ENCODE results near the gene DISC1.
"Not testable (repeated sequence)": the region's sequence is repeated elsewhere in the genome, so short reads cannot be mapped to it uniquely, and the experiment has no call there.

The DISC1 gene

DNA sequence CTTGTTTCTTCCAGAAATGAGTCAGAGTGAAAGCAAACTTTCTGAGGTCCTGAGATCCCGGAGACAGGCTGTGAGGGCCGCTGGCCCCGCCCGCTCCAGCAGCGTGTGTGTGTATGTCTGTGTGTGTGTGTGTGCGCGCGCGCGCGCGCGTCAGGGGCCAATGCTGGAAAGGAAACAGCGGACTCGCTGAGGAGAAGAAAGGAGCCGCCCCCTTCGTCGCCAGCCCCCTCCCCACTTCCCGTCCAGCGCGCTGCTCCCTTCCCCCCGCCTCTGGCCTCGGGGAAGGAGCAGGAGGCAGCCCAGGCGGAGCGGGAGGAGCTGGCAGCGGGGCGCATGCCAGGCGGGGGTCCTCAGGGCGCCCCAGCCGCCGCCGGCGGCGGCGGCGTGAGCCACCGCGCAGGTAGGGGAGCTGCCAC lies at the start of gene DISC1:
Gene DISC1, plus strand, starts transcription at position 256 of the 416 bp plus-strand sequence. Its CDS starts 78 bp downstream, at position 334.
- DNase-seq: peak; percentile 38

DNA sequence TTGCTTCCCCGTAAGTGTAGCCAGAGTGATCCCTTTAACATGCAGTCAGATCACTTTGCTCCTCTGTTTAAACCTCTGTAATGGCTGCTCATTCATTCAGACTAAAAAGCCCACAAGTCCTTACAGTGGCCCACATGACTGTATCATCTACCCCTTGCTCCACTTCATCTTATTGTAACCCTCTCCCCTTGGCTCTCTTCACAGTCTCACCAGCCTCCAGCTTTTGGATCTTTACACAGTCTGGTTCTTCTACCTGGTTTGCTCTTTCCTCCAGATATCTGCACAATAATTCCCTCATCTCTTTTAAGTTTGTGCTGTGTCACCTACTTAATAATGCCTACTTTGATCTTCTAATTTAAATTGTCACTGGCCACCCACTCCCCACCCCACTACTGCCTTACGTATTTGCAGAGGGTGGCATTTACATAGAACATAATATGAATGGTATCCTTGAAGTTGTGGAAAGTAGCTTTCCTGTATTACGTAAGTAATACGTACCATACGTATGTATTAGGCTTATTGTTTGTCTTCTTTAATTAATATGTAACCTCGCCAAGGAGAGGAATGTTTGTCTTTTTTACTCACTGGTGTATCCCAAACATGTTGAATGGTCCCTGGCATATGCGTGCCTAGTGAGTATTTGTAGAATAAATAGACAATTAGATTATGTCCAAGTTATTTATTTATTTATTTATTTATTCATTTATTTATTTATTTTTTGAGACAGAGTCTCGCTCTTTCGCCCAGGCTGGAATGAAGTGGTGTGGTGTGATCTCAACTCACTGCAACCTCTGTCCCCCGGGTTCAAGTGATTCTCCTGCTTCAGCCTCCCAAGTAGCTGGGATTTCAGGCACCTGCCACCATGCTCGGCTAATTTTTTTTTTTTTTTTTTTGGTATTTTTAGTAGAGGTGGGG lies 49.5 kb upstream of the DISC1 start:
- DNase-seq: no peak

DNA sequence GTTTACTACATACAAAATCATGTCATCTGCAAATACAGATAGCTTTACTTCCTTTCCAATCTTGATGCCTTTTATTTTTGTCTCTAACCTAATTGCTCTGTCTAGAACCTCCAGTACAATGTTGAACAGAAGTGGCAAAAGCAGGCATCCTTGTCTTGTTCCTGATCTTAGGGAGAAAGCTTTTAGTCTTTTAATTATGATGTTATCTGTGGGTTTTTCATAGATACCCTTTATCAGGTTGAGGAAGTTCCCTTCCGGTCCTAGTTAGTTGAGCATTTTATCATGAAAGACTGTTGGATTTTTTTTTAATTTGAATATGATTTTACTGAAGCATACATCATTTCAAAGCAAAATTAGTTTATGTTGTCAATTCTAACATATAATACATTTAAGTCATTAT lies 45.7 kb upstream of the DISC1 start:
- no peak for DNase-seq

DNA sequence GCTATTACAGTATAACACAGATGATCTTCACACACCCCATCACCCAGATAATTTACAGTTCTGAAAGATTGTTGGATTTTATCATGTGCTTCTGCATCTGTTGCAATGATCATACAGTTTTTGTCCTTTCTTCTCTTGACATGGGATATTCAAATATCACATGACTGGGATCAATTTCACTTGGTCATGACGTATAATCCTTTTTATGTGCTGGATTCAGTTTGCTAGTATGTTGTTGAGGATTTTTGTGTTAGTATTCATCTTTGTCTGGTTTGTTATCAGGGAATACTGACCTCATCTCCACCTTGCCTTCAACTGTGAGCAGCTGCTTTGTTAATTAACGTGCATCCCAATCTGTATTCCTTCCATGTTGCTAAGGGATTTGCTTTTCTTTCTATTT lies 44.7 kb upstream of the DISC1 start:
- no peak for DNase-seq

DNA sequence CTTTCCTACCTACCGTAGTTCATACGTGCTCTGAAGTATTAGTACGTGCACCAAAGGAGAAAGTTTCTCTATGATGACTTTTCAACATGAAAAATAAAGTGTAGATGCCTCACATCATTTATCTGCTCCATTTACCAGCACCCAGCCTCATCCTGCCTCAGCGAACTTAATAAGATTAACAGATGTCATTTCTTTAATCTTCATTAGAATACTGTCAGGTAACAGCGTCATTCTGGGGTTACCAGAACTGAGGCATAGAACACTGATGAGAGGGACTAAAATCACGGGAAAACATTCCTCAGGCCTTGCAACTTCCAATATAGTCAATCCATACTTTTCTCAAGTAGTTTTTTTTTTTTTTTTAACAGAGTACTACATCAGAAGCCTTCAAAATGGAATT lies 43.2 kb upstream of the DISC1 start:
- DNase-seq: no peak

DNA sequence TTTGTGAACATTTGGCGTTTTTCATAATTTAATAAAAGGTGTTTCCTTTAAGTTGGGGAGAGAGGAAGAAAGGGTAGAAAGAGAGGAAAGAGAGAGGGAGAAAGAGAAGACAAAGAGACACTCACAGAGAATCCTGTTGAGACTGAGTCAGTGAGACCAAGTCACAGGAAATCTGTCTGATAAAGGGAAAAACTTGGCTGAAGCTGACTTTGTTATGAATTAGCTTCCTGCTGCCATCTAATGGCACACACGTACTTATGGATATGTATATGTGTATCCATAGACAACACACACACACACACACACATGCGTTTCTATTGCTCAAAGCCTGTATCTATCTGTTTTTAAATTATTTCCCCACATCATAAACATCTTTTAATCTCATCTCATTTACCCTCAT lies 42.5 kb upstream of the DISC1 start:
- DNase-seq: peak; percentile 27

DNA sequence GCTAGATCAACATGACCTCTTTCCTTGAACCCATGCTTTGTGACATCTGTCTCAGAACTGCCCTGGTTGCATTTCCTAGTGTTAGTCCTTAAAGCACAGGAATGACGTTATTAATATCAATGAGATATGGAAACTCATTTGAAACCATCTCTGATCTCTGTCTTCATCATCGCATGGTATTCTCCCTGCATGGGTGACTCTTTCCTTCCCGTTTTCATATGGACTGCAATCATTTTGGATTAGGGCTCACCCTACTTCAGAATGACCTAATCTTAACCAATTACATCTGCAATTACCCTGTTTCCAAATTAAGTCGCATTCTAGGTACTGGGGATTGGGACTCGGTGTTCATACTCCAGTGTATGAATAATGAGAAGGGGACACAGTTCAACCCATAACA lies 41.7 kb upstream of the DISC1 start:
- DNase-seq: no peak

DNA sequence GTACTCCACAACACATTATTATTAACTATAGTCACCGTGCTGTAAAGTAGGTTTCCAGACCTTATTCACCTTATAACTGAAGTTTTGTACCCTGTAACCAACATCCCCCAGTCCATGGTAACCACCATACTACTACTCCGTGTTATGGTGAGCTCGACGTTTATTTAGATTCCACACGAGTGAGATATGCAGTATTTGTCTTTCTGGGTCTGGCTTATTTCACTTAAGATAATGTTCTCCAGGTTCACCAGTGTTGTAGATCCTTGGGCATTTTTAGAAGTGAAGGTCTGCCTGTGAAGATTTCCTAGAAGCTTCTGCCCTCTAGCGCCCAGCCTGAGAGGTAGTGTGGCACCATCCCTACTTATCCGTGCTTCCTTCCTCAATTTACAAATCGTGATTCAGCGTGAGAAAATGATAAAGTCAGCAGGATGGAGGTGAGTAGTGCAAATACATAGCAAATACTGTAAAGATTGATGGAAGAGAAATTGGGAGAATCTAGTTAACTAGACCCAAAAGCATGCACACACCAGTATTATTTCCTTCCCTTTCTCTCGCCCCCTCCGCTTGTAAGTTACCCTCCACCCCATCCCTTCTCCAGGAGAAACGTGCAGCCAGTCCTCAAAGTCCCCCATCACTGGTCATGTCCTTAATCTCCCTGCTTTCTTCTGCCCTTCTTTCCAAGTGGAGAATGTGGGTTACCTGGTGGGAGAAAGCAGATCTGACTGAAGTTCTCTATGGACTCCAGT lies 36.0 kb upstream of the DISC1 start:
- no peak for DNase-seq

DNA sequence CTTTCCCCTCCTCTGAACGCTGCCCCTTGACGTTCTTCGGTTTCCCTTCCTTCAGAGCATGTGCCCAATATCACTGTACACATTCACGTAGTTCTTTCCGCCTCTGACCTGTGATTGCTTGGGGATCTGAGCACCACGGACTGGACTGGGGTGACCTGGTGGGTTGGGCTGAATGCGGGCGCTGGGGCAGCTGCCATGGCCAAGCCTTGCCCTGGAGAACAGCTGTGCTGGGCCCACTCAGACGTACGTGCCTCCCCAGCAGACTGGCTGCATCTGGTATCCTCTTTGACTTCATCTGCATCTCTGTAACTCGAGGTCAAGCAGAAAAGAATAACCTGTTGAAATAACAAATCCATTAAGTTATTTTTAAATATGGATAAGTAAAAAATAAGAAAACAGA lies 35.1 kb upstream of the DISC1 start:
- DNase-seq: no peak

DNA sequence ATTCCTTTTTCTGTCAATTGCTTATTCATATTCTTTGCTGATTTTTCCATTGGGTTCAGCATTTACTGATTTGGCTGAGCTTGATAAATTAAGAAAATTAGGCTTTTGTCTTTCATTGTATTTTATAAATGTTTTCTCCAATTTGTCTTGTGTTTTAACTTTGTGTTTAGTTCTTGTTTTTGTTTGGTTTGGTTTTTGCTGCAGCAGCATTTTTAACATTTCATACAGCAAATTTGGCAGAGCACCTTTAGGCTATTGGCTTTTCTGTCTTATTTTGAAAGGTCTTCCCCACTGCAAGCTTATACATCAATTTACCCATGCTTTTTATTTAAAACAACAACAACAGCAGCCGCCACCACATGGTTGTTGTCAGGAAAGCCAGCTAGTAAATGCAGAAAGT lies 33.8 kb upstream of the DISC1 start:
- DNase-seq: no peak

DNA sequence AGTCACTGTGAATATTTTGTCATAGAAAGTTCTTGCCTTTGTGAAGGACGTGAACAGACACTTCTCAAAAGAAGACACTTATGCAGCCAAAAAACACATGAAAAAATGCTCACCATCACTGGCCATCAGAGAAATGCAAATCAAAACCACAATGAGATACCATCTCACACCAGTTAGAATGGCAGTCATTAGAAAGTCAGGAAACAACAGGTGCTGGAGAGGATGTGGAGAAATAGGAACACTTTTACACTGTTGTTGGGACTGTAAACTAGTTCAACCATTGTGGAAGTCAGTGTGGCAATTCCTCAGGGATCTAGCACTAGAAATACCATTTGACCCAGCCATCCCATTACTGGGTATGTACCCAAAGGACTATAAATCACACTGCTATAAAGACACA lies 33.3 kb upstream of the DISC1 start:
- not testable (repeated sequence) for DNase-seq

DNA sequence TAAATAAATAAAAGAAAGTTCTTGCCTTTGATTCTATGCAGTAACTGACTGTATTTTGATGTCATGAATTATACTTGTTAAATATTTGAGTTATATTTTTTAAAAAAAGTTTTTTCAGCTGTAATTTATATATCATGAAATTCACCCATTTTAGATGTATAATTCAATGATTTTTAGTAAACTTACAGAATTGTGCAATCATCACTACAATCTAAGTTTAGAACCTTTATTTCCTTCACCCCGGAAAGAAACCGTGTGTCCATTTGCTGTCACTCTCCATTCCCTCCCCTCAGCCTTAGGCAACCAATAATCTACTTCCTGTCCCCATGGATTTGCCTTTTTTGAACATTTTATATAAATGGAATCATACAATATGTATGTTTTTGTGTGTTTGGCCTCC lies 32.5 kb upstream of the DISC1 start:
- DNase-seq: no peak

DNA sequence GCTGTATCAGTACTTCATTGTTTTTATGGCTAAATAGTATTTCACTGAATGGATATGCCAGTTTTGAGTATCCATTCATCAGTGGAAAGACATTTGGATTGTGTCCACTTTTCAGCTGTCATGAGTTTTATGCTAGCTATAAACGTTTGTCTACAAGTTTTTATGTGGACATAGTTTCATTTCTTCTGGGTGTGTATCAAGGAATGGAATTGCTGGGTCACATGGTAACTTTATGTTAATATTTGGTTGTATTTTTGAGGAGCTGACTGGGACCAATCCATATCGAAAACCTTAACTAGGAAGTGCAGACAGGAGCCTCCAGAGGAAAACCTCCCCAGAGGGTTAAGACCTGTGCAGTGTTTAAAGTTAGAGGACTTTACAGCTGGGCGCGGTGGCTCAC lies 31.8 kb upstream of the DISC1 start:
- DNase-seq: no peak

DNA sequence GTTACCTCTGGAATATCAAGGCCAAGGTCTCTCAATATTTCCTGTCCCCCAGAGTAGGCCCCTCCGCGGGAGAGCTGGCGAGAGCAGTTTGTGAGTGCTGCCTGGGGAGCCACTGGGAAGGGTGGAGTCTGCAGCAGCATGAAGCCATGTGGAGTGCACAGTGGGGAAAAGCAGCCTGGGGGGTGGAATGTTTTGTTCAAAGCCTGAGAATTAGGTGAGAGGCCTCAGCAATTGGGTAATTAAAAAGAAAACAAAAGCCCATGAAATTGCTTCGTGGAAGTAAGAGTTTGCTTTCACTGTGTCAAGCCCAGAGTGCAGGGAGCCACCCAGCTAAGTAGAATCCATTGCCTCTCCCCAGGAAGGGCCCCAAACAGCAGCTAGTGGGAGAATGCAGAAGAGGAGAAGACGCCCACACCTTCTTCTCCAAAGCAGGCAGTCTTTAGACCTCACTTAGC lies 30.2 kb upstream of the DISC1 start:
- no peak for DNase-seq

DNA sequence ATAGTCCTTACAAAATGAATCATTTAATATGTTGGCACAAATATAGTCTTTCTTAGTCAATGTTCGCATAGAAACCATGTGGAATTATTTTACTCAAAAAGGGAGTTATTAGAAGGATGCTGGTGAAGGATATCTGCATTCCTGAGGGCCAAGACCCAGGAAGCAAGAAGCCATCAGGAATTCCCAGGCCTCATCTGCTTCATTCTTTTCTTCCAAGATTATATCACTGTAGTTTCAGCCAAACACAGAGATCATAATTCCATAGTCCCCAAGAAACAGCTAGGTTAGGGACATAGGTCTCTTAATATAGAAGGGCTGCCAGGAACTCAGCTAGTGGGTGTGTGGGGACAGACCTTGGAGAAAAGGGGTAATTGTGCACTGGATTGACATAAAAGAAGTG lies 28.6 kb upstream of the DISC1 start:
- DNase-seq: no peak

DNA sequence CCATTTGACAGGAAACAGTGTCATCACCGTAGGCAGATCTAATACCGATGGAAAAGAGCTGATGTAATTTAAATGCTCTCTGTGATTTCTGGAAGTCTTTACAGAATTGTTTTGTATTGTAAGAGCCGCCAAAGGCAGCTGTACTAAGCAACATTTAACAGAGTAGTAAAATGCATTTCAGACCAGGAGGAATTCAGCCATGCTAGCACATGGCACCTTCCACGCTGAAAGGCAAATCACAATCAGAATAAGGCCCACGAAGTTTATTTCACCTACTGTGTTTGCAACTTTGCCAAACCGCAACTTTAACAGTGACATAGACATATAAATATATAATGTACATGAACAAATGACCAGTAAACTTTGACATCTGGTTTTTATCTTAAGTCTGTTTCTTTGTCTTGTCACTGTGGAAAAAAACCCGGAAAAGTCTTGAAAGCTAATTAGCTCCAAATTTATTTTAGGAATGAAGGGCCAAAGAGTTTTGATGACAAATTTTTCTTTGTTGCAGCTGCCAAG lies 26.1 kb upstream of the DISC1 start:
- DNase-seq: no peak

DNA sequence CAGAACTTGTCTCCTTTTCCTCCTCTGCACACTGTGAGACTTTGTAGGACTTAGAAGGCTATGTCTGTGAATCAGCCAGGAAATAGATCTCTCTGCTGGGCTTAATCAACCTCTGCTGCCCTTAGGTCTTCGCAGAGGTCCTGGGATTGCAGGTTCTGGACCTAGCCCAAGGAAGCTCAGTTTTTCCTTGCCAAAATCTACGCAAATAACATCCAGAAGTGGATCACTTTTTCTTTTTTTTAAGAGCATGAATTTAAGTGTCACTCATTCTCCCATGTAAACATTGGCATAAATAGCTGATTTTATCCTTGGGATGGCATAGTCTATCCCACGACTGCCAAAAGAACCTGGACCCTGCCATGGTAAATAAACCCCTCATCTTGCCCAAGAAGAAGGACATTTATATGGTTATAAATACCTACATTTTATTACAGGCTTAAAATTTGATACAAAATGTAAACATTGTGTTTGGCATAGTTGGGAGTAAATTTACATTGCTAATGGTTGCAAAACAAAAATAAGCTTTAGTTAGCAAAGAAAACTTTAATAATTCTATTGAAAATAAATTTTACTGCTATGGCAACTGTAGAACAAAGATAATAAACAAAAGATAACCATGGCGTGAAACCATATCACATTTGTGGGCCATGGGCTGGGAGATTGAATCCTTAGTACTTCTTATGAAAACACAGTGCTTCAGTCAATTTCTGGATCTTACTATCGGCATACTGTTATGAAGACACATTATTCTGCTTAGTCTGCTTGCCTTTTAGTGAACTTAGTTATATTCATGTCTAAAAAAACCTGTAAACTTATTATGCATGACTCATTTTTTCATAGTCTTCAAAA lies 24.5 kb upstream of the DISC1 start:
- DNase-seq: no peak

DNA sequence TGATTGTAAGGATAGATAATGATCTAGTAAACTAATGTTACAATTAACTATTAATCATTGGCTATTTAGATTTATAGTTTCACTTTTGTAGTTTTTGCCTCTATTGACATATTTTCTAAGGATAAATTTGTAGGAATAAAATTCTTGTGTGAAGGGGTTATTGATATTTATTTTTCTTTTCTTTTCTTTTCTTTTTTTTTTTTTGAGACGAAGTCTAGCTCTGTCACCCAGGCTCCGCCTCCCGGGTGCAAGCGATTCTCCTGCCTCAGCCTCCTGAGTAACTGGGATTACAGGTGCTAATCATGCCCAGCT lies 24.0 kb upstream of the DISC1 start:
- no peak for DNase-seq

DNA sequence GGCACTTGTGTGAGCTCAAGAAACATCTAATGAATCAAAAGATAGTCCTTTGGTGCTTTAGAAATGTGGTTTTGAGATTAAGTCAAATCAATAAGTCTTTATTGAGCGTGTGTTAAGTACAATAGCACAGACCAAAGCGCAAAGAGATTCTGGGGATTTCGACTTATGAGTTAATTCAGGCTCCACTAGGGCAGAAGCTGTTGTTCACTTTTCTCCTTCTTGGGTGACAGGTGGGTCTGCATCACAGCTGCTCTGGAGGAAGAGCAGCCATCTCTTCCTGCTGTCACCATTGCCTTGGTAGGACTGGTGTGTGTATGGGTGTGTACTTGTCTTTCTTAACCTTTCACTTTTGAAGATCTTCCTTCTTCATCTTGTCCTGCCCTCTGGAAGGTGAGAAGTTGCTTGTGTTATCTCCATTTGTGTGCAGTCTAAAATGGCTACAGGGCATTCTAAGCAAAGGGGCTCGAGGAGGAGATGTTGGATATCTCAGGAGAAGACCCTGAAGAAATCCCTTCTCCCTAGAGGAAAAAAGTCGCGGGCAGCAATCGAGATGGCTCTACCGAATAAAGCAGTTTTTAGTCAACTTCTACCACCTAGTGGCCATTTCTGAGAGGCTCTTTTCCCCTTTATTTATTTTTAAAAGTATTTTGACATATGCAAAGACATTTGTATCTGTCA lies 22.9 kb upstream of the DISC1 start:
- peak; percentile 65 for DNase-seq

DNA sequence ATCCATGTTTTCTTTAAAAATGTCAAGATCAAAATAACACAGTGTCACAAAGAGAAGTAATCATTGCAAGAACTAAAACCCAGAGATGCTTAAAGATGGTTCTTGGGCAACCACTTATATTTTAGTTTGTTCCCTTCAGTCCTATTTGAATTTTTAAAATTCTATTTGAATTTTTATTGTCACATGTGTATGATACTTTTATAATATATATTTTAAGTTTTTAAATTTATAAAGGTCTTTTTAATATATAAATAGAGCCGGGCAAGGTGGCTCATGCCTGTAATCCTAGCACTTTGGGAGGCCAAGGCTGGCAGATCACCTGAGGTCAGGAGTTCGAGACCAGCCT lies 22.3 kb upstream of the DISC1 start:
- no peak for DNase-seq

DNA sequence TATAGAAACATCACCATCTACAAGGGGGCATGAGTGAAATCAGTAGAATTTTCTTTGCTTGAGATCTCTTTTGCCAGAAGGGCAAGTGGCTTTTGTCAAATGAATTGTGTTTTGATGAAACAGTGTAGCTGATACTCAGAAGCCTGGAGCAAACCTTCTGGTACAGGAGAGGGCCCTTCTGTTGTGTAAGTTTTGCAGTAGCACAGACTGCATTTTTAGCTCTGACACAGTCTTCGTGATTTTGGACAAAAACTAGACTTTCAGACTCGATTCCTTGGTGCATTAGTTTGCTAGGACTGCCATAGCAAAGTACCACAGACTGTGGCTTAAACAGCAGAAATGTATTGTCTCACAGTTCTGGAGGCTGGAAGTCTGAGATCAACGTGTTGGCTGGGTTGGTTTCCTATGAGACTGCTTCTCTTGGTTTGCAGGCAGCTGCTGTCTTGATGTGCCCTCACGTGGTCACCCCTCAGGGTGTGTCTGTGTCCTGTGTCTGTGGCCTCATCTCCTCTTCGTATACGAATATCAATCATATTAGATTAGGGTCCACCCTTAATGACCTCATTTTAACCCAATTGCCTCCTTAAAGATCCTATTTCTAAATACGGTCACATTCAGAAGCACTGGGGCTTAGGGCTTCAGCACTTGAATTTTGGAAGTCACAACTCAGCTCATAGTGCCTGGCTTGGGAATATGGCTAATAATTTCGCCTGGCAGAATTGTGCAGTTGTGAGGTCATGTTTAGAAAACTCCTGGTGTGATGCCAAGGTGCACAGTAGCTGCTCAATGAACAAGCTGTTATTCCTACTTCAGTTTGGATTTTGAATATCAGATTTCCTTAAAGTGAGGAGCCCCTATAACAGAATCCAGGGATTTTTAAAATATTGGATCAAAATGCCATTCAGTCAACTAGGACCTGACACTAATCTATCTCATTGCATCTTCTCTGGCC lies 21.2 kb upstream of the DISC1 start:
- no peak for DNase-seq

Data from NCI-H2081 treated with DMSO at 0.1 percent for 48 hours (cell line).